ENCODE results near the gene PHF21B. TPM values are rescaled to one million over a fixed set of nuclear protein-coding genes. Genes with fewer than 3 reads are reported as not detected.

Gene PHF21B
- total RNA-seq, 1 donor from 2014 or later: 6.7 TPM

- Histone ChIP-seq H4K20me1 (ENCODE audit: low read depth) (peaks cover 94% of the 10 kb centered on the region), H3K27ac (peak overlapping the region; percentile 30), H3K4me3 (no peak overlapping the region), H3K79me2 (ENCODE audit: low read depth) (peaks cover 81% of the 10 kb centered on the region), H3K9ac (no peak overlapping the region), H2AFZ (replicated peaks) (no peak overlapping the region), H3K4me1 (peaks cover 60% of the 10 kb centered on the region), H3K9me3 (ENCODE audit: low read depth) (no peaks in the 10 kb centered on the region), H3K36me3 (no peaks in the 10 kb centered on the region), H3K27me3 (no peaks in the 10 kb centered on the region), H3F3A (ENCODE audit: low read depth) (peaks cover 25% of the 10 kb centered on the region), H3K4me2 (peak overlapping the region; percentile 48)
- no peak overlapping the region for H3K4me3 Mint-ChIP-seq
- no peak for TF ChIP-seq EZH2 (IDR thresholded peaks at IDR 0.05)
- TF ChIP-seq CTCF (IDR thresholded peaks at IDR 0.05): no peak
- no peak for TF ChIP-seq EZH2phosphoT487 (IDR thresholded peaks at IDR 0.05)
- DNase-seq (ENCODE audit: low spot score): peak; percentile 63
- peaks cover 3% of the 10 kb centered on the region for H3K27me3 Mint-ChIP-seq (ENCODE audit: insufficient read depth, low read depth)
- peaks cover 4% of the 10 kb centered on the region for H3K36me3 Mint-ChIP-seq
- no peaks in the 10 kb centered on the region for H3K9me3 Mint-ChIP-seq
- peak overlapping the region; percentile 79 for H3K27ac Mint-ChIP-seq
- peaks cover 43% of the 10 kb centered on the region for H3K4me1 Mint-ChIP-seq
Measured at GRCh38 chr22:44941207-44941606, 68.6 kb downstream of the PHF21B start.

- no peak for TF ChIP-seq CTCF (IDR thresholded peaks at IDR 0.05)
- TF ChIP-seq EZH2phosphoT487 (IDR thresholded peaks at IDR 0.05): no peak
- TF ChIP-seq EZH2 (IDR thresholded peaks at IDR 0.05): no peak
- no peaks in the 10 kb centered on the region for H3K9me3 Mint-ChIP-seq
- no peak overlapping the region for H3K27ac ChIP-seq
Measured at GRCh38 chr22:44940130-44940529, 69.7 kb downstream of the PHF21B start.

DNA sequence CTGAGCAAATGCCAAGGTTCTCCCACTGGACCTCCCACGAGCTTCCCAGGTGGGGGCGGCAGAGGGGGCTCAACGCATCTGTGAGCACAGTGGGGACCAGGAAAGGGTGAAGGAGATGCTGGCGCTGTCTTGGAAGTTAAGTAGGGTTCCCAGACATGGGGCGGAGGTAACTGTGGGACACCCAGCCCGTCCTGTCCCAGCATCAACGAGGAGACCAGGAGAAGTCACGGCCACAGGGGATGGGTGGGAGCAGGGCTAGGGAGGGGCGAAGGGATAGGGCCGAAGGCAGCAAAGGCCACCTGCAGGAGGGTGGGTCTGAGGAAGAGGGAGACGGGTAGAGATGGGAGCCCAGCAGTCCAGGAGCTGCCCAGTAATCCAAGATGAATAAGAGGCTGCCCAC, 70.4 kb downstream of the PHF21B start:
- H3K9ac ChIP-seq: no peak overlapping the region
- no peaks in the 10 kb centered on the region for H3K9me3 ChIP-seq (ENCODE audit: low read depth)
- no peak for DNase-seq (ENCODE audit: low spot score)
- no peak for TF ChIP-seq EZH2 (IDR thresholded peaks at IDR 0.05)
- TF ChIP-seq EZH2phosphoT487 (IDR thresholded peaks at IDR 0.05): no peak
- no peak for TF ChIP-seq CTCF (IDR thresholded peaks at IDR 0.05)
- peaks cover 45% of the 10 kb centered on the region for H3K4me1 ChIP-seq
- peaks cover 93% of the 10 kb centered on the region for H4K20me1 ChIP-seq (ENCODE audit: low read depth)
- no peak overlapping the region for H3K4me3 ChIP-seq
- no peak overlapping the region for H3K4me2 ChIP-seq
- H3K27ac ChIP-seq: no peak overlapping the region
- Mint-ChIP-seq H3K27ac (no peak overlapping the region), H3K4me3 (no peak overlapping the region), H3K4me1 (peaks cover 35% of the 10 kb centered on the region), H3K9me3 (no peaks in the 10 kb centered on the region), H3K36me3 (peaks cover 8% of the 10 kb centered on the region), H3K27me3 (ENCODE audit: insufficient read depth, low read depth) (peaks cover 3% of the 10 kb centered on the region)
- H3K27me3 ChIP-seq: no peaks in the 10 kb centered on the region
- H3K36me3 ChIP-seq: no peaks in the 10 kb centered on the region
- no peak overlapping the region for H2AFZ ChIP-seq (replicated peaks)
- H3K79me2 ChIP-seq (ENCODE audit: low read depth): peaks cover 91% of the 10 kb centered on the region
- peaks cover 14% of the 10 kb centered on the region for H3F3A ChIP-seq (ENCODE audit: low read depth)

More at GRCh38 chr22:44940130-44940529, 69.7 kb downstream of the PHF21B start:
- peaks cover 6% of the 10 kb centered on the region for H3K36me3 Mint-ChIP-seq
- no peaks in the 10 kb centered on the region for H3K9me3 ChIP-seq (ENCODE audit: low read depth)
- H3K27ac Mint-ChIP-seq: peak overlapping the region; percentile 36
- peaks cover 93% of the 10 kb centered on the region for H4K20me1 ChIP-seq (ENCODE audit: low read depth)
- H3F3A ChIP-seq (ENCODE audit: low read depth): peaks cover 19% of the 10 kb centered on the region
- no peaks in the 10 kb centered on the region for H3K36me3 ChIP-seq
- no peak overlapping the region for H3K9ac ChIP-seq
- H3K79me2 ChIP-seq (ENCODE audit: low read depth): peaks cover 86% of the 10 kb centered on the region
- DNase-seq (ENCODE audit: low spot score): peak; percentile 48
- no peak overlapping the region for H3K4me3 Mint-ChIP-seq
- H3K4me1 Mint-ChIP-seq: peaks cover 42% of the 10 kb centered on the region
- no peak overlapping the region for H3K4me3 ChIP-seq
- H3K4me1 ChIP-seq: peaks cover 49% of the 10 kb centered on the region
- H3K4me2 ChIP-seq: peak overlapping the region; percentile 21
- H3K27me3 ChIP-seq: no peaks in the 10 kb centered on the region
- no peak overlapping the region for H2AFZ ChIP-seq (replicated peaks)
- H3K27me3 Mint-ChIP-seq (ENCODE audit: insufficient read depth, low read depth): peaks cover 3% of the 10 kb centered on the region

Data from neural progenitor cell (in vitro differentiated cells).